HG03442 (cell line): Measurements from ENCODE around the gene ZNHIT1.
"Not testable (repeated sequence)": the region's sequence is repeated elsewhere in the genome, so short reads cannot be mapped to it uniquely, and the experiment has no call there.

ENCODE experiments used
- ATAC-seq: cut with Tn5 transposase; IDR thresholded peaks from one replicate; pipeline ENCODE4 v1.9.1; 2021; ENCODE audit warnings: mild to moderate bottlenecking, moderate library complexity; ENCODE audit not compliant: unreplicated experiment

ZNHIT1 gene

DNA sequence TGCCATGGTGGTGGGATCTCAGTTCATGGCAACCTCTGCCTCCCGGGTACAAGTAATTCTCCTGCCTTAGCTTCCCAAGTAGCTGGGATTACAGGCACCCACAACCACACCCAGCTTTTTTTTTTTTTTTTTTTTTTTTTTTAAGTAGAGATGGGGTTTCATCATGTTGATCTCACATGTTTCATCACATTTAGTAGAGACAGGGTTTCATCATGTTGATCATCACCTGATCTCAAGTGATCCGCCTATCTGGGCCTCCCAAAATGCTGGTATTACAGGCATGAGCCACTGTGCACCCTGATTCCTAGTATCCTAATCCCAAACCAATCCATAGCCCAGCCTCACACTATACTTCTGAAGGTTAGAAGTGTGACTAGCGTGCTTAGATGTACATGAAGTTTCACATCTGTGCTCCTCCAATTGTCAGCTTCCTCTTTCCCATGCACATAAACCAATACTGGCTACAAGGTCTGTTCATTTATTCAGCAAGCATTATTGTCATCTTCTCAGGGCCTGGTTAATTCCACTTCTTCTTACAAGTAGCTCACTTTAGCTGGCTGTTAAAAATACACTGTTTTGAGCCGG lies 31.0 kb upstream of the ZNHIT1 start:
- ATAC-seq: no peak

- no peak for ATAC-seq
Measured at GRCh38 chr7:101189109-101189508, 28.9 kb upstream of the ZNHIT1 start.

- ATAC-seq: no peak
Measured at GRCh38 chr7:101195884-101196283, 22.1 kb upstream of the ZNHIT1 start.

- no peak for ATAC-seq
Measured at GRCh38 chr7:101197991-101198390, 20.0 kb upstream of the ZNHIT1 start.

DNA sequence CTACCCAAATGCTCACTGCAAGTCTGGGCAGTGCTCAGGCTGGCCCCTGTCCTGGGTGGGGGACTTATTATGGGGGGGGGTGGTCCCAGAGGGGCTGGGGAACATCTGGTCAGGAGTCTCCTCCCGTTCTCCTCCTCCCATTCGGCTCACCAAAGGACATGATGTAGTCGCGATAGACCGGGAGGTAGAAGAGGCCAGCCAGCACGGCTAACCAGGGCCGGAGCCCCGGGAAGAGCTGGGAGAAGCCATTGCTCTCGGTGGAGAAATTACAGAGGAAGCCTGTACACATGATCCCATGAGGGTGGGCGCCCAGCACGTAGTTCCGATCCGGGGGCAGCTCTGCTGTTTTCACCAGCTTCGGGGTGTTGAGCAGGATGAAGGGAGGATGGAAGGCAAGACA lies 19.5 kb upstream of the ZNHIT1 start:
- no peak for ATAC-seq

GRCh38 chr7:101199522-101199921 lies 18.4 kb upstream of the ZNHIT1 start:
- ATAC-seq: not testable (repeated sequence)

DNA sequence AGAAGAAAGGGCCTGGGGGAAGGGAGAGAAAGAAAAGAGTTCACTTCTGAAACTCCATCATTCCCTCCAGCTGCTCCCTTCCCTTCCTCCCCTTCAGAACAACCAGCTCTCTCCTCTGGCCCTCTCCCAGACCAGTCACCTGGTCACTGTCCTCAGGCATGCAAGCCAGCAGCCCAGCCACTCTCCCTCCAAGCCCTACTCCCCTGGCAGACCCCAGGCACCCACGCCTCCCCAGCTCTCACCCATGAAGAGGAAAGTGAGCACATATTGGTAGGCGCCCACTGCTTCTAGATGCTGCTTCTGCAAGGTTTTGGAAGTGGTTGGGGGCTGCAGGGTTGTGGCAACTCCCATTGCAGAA lies 17.5 kb upstream of the ZNHIT1 start:
- ATAC-seq: no peak

GRCh38 chr7:101200862-101201599 lies 16.9 kb upstream of the ZNHIT1 start, which contains the start of gene MOGAT3:
Gene MOGAT3, minus strand, starts transcription at chr7:101201036. Its CDS starts 182 bp downstream, at chr7:101200854.
- ATAC-seq: no peak

GRCh38 chr7:101201695-101202602 lies 16.0 kb upstream of the ZNHIT1 start:
- ATAC-seq: no peak

GRCh38 chr7:101202603-101202918 lies 15.4 kb upstream of the ZNHIT1 start:
- no peak for ATAC-seq

- not testable (repeated sequence) for ATAC-seq
Measured at GRCh38 chr7:101203740-101204738, 13.9 kb upstream of the ZNHIT1 start.

GRCh38 chr7:101205901-101206664 lies 11.9 kb upstream of the ZNHIT1 start:
- no peak for ATAC-seq

GRCh38 chr7:101206665-101207042 lies 11.3 kb upstream of the ZNHIT1 start:
- ATAC-seq: no peak

DNA sequence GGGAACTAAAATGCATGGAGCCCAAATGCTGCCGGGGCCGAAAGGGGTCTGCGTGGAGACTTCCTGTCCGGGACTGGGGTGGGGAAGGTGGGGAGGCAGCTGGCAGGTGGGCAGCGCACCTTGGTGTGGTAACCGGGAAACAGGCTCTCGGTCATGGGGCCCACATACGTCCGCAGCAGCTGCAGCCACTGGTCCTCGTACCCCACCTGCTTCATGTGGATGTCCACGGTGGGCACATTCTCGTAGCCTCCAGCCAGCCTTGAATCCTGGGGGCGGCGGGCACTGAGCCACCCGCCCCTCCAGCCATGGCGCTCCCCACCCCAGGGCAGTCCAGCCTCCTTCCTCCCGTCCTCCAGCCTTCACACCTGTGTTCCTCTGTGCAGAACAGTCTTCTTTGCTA lies 10.5 kb upstream of the ZNHIT1 start:
- ATAC-seq: no peak

GRCh38 chr7:101208794-101209193 lies 9.2 kb upstream of the ZNHIT1 start:
- no peak for ATAC-seq

- ATAC-seq: no peak
Measured at GRCh38 chr7:101210143-101210542, 7.8 kb upstream of the ZNHIT1 start.

DNA sequence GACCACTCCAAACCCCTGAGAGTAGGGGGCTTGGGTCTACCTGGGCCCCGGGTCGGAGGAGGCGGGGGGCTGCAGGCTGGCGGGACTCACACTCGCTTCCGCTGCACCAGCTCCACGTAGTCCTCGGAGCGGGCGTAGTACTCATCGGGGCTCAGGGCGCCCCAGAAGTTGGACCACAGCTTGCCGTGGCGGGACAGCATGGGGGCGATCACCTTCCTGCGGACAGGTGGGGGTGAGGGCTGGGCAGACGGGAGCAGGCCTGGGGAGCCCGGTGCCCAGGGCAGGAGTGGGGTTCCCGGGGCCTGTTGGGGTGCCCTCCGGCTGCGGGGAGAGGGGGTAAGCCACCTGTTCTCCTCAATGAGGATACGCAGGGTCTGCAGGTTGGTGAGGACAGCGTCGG lies 6.5 kb upstream of the ZNHIT1 start:
- ATAC-seq: no peak

- ATAC-seq: no peak
Measured at GRCh38 chr7:101212014-101212413, 6.0 kb upstream of the ZNHIT1 start.

DNA sequence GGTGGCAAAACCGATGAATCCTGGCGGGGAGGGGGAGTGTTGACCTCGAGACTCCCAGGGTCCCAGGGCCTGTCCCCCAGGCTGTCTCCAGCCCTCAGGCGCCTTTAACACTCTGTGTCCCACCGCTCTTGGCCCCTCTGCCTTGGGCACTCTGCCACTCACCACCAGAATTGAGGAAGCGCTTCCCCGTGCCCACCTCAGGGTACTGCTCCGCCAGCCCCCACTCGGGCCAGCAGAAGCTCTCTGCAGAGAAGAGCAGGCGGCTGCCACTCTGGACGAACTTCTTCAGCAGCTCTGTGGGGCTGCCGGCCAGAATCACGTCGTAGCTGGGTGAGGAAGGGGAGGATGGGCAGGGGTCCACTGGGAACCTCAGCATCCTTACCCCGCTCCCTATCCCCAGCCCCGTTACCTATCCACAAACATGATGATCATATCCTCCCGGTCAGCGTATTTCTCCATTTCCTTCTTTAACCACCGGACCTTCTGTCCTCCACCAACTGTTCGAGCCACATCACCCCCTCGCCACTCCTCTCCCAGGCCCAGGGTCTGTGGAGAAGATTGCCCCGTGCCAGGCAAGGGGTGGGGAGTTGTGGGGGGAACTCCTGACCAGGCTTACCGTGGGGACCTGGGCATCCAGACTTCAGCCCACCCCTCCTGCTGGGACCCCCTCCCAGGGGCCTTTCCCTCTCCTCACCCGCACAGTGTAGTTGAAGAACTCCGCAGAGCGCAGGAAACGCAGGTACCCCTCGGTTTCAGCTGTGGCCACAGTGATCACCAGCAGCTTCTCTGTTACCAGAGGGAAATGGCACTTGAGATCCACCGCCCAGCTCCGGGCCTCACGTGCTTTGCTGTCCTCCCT lies 1.7 kb upstream of the ZNHIT1 start:
- ATAC-seq: no peak
